GM18517 (cell line): ENCODE measurements around the gene PC.
"Not testable (repeated sequence)": the region's sequence is repeated elsewhere in the genome, so short reads cannot be mapped to it uniquely, and the experiment has no call there.

ENCODE experiments used
- ATAC-seq: cut with Tn5 transposase; IDR thresholded peaks from one replicate; pipeline ENCODE4 v1.9.1; 2021; ENCODE audit warnings: mild to moderate bottlenecking, moderate library complexity; ENCODE audit not compliant: unreplicated experiment

Gene PC

DNA sequence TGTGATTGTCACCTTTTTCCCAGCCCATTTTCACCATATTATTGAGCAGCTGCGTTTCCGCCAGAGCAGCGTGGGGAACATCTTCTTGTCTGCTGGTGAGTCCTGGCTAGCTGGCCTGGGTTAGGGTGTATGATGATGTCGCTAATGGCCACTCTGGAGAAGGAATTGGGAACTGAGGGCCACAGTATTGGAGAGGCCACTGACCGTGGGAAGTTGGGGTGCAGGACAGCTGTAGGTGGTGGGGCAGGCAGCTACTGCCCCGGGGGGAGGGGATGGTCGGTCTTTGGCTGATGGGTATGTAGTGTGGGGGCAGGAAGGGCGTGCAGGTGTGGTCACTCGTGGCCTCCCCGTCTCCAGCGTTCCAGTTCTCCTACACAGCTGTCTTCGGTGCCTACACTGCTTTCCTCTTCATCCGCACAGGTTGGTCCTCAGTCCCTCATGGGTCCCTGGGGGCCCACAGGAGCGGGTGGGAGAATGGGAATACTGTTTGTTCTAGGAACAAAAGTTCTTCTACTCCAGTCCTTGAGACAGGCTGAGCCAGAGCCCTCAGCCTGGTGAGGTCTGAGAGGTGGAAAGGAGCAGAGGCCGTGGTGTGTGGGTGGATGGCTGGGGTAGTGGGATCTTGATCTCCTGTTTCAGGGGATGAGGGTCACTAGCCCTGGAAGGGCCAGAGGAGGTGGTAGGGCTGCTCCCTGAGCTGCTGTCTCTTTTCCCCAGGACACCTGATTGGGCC, 112.9 kb downstream of the PC start:
- ATAC-seq, result no peak

DNA sequence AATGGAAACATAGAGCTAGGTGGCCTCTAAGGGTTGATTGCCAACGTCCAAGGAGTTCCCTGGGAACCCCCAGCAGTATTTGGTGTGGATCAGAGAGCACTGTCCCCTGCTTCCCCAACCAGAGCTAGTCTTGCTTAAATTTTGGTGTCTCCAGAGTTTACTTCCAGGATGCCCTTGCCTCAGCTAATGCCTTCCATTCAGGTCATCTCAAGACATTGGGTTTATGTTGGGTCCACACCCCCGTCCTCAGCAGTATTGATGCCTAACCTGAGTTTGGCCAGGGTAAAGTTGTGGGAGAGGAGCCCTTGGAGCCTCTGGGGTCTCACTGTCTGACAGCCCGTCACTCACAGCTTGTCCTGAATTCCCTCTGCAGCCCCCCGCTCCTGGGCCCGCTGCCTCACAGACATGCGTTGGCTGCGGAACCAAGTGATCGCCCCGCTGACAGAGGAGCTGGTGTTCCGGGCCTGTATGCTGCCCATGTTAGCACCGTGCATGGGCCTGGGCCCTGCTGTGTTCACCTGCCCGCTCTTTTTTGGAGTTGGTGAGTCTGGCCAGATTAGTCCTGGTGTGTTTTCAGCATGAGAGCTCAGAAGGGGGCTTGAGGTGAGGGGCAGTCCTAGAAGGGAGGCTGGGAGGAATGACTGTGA, 113.6 kb downstream of the PC start:
- no peak for ATAC-seq

DNA sequence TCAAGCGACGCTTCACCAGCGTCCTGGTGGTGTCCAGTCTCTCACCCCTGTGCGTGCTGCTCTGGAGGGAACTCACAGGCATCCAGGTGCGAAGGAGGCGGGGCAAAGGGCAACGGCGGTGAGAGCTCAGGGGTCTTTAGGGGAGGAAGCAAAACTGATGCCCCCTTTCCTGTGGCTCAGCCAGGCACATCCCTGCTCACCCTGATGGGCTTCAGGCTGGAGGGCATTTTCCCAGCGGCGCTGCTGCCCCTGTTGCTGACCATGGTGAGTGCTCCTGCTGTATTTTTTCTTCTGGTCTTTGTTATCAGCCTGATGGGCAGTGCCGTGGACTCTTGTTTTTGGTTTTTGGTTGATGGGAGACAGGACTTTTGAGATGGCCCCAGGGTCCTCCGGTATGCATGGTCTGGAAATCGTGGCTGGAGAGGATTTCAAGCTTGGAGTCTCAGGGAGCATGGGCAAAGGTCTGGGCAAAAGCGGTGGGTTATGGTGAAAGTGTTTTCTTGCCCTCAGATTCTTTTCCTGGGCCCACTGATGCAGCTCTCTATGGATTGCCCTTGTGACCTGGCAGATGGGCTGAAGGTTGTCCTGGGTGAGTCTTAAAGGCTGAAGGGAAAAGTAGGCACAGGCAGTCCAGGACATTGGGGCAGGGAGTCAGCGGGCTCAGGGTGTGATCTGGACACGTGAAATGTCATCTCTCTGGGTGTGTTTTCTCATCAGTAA, 114.2 kb downstream of the PC start:
- ATAC-seq, result no peak

DNA sequence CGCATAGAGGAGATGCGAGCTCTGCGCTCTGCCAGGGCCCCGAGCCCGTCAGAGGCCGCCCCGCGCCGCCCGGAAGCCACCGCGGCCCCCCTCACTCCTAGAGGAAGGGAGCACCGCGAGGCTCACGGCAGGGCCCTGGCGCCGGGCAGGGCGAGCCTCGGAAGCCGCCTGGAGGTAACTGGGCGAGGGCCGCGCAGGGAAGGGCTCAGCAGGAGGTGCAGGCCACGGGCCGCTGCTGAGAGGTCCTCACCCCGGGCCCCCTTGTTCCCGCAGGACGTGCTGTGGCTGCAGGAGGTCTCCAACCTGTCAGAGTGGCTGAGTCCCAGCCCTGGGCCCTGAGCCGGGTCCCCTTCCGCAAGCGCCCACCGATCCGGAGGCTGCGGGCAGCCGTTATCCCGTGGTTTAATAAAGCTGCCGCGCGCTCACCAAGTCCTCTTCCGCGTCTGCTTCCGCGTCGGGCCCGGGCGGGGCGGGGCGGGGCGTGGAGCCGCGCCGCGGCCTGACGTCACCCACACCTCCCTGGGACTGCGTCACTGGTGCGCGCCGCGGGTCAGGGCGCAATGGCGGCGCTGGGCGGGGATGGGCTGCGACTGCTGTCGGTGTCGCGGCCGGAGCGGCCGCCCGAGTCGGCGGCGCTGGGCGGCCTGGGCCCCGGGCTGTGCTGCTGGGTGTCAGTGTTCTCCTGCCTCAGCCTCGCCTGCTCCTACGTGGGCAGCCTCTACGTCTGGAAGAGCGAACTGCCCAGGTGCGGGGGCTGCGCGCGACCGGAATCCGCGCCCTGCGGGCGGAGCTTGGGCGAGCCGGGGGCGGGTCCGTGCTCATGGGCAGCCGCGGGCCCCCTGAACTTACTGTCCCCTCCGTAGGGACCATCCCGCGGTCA, 115.0 kb downstream of the PC start, which contains the start of gene RCE1:
RCE1 (plus strand) TSS at position 546 of the 880 bp plus-strand sequence; CDS start at position 561, 15 bp downstream.
- ATAC-seq, result peak; percentile 78

DNA sequence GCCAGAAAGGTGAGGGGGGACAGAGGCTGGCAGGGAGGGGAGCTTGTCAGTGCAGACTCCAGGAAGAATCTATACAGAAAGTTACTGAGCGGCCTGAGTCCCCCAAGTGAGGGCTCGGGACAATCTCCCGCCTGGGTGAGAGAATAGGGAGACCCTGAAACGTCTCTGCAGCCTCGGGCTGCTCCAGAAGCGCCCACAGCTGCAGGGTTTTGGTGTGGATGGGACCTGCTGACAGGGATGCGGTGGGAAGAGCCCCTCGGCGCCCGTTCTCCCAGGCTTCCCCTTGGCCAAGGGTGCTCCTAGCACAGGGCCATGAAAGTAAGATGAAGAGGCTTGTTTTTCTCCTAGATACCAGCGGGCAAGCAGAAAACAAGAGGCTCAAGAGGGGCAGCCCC, 115.7 kb downstream of the PC start:
- no peak for ATAC-seq

DNA sequence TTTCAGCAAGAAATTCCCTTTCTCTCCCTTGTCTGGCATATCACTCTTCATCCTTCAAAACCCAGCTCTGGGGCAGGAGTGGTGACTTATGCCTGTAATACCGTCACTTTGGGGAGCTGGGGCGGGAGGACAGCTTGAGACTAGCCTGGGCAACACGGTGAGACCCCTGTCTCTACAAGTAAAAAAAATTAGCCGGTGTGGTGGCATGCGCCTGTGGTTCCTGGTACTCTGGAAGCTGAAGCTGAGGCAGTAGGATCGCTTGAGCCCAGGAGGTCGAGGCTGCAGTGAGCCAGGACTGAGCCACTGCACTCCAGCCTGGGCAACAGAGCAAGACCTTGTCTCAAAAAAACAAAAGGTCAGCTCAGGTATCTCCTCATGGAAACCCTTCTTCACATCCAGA, 116.3 kb downstream of the PC start:
- ATAC-seq, result no peak

DNA sequence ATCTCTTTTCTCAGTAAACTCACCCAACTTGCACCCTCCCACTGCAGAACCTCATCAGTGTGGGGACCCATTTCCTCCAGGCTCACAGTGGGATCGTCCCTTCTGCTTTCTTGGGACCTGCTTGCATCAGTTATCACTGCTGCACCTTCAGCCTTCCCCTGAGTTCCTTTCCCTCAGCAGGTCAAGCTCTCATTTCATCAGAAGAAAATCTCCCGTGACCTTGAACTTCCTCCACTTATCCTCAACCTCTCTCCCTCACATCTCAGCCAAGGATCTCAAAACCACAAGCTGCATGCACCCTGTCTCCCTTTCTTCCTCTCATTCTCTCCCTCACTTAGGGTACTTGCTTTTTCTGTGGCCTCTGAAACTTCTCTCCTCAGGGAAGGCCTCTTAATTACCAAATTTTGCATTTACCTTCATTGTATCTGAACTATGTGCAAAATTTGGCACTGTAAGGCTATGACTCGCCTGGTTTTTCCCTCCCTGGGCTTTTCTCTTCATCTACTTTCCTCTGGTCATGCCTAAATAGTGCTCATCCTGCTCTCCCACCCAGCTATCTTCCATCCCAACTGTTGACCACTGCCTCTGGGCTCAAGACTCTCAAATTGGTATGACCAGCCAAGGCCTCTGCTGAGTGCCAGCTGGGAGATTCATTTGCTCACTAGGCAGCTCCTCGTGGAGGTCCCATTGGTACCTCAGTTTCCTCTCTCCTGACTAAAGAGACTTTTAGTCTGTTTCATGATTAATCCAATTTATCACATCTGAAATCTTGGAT, 117.7 kb downstream of the PC start:
- no peak for ATAC-seq

DNA sequence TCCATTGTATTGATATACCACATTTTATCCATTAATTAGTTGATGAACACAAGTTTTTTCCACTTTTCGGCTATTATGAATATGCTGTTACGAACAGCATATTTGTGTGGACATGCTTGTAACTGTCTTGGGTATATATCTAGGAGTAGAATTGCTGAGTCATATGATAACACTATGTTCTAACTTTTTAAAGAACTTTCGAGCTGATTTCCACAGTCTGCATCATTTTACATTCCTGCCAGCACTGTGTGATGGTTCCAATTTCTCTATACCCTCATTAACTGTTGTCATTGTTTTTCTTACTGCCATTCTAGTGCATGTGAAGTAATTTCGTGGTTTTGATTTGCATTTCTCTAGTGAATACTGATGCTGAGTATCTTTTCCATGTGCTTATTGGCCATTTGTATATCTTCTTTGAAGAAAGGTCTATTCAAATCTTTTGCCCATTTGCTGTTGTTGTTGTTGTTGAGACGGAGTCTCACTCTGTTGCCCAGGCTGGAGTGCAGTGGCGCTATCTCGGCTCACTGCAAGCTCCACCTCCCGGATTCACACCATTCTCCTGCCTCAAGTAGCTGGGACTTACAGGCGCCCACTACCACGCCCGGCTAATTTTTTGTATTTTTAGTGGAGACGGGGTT, 122.3 kb downstream of the PC start:
- ATAC-seq, result no peak

DNA sequence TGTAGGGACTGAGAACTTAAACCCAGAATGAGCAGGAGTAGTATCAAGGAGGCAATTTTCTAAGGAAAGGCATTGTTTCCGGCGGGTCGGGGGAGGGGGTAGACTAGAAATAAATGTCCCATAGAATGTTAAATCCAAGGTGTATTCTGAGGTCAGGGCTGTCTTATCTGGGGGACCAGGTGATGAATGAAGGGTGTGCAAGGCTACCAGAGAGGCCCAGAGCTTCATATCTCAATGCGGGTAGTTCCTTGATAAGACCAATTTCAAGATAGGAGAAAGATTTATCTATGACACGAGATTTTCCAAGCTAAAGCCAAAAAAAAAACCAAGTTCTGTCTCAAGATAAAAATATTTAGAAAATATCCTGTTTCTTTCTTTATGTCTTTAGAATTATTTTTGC, 123.2 kb downstream of the PC start:
- ATAC-seq, result no peak

DNA sequence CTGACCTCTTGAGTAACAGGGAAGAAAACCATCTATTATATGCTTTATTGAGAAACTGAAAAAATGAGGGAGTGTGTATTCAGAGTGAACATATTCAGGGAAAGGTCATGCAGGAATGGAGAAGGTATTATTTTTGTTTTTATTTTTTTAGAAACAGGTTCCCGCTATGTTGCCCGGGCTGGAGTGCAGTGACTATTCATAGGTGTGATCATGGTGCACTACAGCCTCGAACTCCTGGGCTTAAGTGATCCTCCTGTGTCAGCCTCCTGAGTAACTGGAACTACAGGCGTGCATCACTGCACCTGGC, 123.7 kb downstream of the PC start:
- ATAC-seq, result no peak

DNA sequence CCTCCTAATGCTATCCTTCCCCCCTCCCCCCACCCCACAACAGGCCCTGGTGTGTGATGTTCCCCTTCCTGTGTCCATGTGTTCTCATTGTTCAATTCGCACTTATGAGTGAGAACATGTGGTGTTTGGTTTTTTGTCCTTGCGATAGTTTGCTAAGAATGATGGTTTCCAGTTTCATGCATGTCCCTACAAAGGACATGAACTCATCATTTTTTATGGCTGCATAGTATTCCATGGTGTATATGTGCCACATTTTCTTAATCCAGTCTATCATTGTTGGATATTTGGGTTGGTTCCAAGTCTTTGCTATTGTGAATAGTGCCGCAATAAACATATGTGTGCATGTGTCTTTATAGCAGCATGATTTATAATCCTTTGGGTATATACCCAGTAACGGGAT, 133.6 kb downstream of the PC start:
- ATAC-seq, result not testable (repeated sequence)

DNA sequence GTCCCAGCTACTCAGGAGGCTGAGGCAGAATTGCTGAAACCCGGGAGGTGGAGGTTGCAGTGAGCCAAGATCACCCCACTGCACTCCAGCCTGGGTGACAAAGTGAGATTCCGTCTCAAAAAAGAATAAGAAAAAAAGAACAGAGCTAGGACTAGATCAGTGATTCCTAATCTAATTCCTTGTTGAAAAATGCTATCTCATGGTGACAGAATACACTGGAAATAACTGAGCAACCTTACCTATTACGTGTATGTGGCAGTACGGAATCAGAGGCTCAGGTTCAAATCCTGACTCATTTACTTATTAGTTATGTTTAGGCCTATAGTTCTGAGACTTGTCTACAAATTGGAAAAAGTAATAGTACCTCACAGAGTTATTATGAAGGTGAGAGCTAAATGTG, 134.5 kb downstream of the PC start:
- no peak for ATAC-seq

DNA sequence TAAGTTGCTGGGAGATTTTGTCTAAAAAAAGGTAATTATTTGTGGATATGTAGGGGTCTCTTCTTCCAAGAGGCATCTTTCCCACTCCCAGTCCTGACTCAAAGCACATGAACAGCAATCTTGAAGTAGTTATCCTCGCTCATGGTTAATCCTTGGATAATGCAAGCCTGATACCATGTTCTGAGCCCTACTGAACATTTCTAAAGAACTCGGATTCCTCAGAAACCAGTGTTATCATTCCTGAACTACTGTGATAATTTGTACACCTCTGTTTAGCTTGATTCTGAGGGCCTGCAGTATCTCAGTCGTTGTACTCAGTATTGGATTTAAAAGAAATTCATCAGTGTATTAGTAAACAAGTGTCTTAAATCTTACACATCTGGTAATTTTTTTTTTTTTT, 137.3 kb downstream of the PC start:
- no peak for ATAC-seq

DNA sequence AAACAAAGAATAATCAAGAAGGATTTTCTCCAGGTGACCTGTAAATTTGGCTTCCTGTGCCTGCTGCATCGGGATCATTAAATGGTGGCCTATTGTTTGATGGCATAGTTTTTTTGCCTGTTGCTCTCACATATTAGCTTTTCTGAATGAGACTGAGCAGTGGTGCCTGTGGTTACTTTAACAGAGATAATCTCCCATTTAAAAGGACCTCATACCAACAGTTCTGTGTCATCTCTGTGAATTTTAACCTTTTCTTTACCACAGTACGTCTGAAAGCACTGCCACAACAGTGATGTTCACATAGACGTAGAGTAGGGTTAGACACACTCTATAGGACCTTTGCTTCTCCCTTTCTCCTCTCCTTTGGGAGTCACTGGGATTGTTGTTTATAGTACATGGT, 137.8 kb downstream of the PC start:
- no peak for ATAC-seq

DNA sequence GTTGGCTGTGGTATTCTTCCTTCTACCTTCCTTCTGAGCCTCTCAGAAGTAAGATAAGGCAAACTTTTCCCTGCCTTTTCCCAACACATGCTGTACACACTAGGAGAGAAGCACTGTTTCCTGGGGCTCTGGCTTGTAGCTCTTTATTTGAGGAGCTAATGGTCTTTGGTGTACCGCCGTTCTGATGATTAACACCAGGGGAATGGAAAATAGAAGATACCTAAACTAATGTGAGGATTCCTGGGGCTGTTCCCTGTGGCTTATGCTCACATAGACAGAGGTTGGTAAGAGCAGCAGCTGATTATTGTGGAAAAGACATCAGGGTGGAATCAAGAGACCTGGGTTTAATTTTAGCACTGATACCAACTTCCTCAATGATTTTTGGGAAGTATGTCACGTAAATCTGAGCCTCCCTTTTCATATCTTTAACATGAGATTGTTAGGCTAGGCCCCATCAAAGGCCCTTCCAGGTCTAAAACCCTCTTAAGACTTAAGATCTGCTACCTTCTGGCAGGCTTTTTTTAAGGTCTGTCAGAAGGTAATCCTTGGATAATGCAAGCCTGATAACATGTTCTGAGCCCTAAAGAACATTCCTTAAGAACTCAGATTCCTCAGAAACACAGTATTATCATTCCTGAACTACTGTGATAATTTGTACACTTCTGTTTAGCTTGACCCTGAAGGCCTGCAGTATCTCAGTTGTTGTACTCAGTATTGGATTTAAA, 139.8 kb downstream of the PC start:
- no peak for ATAC-seq

DNA sequence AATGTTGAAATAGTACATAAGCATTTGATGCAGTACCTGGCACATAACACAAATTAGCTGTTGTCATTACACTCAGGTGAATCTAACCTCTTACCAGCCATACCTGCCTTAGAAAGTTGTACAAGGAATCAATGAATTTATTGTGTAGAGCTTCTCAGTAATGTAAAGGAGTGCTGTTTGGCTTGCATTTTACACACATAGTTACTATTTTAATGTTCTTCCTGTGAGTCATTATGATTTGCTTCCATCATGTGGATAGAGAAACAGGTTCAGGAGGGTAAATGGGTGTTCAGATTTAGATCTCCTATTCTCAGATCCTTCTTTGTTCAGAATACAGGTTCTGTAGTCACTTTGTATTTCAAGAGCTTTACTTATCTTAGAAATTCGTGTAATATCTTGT, 142.5 kb downstream of the PC start:
- no peak for ATAC-seq

DNA sequence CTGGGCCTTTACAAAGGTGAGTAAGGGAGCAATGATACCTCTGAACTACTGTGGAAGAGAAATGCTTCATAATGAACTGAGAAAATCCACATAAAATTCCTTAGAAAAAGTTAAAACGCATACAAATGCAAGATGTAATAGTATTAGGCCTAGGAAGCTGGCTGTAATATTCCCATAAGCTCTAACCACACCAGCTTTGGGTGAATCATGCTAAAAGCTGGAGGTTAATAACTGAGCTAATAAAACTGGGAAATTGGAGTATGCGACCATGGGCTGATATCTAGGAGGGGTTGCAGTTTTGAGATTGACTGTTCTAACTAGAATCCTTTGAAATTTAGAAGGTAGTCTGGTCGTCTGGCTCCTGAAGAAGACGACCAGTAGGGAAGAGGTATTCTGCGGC, 143.5 kb downstream of the PC start:
- ATAC-seq, result no peak

DNA sequence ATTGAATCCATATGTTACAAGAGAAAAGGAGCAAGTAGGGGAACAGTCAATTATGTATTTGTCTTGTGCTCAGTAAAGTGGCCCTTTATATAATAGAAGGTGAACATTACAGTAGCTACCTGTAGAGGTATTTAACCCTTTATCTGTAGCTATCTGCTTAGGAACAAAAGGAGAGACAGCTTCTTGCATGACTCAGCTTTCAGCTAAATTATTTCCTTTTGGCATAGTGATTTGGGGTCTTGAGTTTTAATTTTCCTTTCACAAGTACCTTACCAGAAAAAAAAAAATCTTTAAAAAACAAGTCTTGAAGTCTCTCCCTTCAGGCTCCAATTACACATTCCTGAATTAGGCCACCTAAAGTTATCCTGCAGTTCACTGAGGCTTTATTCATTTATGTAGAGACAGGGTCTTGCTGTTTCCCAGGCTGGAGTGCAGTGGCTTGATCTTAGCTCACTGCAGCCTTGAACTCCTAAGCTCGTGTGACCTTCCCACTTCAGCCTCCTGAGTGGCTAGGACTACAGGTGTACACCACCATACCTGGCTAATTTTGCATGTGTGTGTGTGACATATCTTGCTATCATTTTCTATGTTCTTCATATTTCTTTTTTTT, 147.5 kb downstream of the PC start:
- ATAC-seq, result no peak

DNA sequence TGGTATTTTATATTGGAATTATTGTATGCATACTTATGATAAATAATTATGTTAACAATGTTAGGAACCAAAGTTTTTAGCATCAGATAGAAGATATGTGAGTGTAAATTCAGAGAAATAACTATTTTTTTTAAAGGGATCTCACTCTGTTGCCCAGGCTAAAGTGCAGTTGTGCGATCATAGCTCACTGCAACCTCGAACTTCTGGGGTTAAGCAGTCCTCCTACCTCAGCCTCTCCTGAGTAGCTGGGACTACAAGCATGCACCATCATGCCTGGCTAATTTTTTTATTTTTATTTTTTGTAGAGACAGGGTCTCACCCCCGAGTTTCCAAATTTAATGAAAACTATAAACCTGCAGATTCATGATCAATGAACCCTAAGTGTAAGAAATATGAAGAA, 148.6 kb downstream of the PC start:
- no peak for ATAC-seq
